ENCODE data around the gene RPTOR.

RPTOR gene

GRCh38 chr17:80935526-80935925, 390.9 kb downstream of the RPTOR start:
- no peak for DNase-seq (ENCODE audit: low spot score)

- no peak for DNase-seq (ENCODE audit: low spot score)
Measured at GRCh38 chr17:80936218-80936617, 391.6 kb downstream of the RPTOR start.

GRCh38 chr17:80936723-80937122, 392.1 kb downstream of the RPTOR start:
- DNase-seq (ENCODE audit: low spot score) = no peak

GRCh38 chr17:80937462-80938381, 393.1 kb downstream of the RPTOR start:
- DNase-seq (ENCODE audit: low spot score) = no peak

- DNase-seq (ENCODE audit: low spot score) = peak; percentile 51
Measured at GRCh38 chr17:80938556-80938955, 393.9 kb downstream of the RPTOR start.

GRCh38 chr17:80939151-80940145, 394.8 kb downstream of the RPTOR start:
- DNase-seq (ENCODE audit: low spot score) = no peak

- DNase-seq (ENCODE audit: low spot score) = no peak
Measured at GRCh38 chr17:80940171-80941123, 395.8 kb downstream of the RPTOR start.

- no peak for DNase-seq (ENCODE audit: low spot score)
Measured at GRCh38 chr17:80941171-80941570, 396.5 kb downstream of the RPTOR start.

- DNase-seq (ENCODE audit: low spot score) = no peak
Measured at GRCh38 chr17:80941743-80942422, 397.2 kb downstream of the RPTOR start.

GRCh38 chr17:80942423-80943345, 398.0 kb downstream of the RPTOR start:
- DNase-seq (ENCODE audit: low spot score) = no peak

- DNase-seq (ENCODE audit: low spot score) = no peak
Measured at GRCh38 chr17:80943346-80944145, 398.9 kb downstream of the RPTOR start.

- no peak for DNase-seq (ENCODE audit: low spot score)
Measured at GRCh38 chr17:80944326-80944725, 399.7 kb downstream of the RPTOR start.

- no peak for DNase-seq (ENCODE audit: low spot score)
Measured at GRCh38 chr17:80945736-80946135, 401.1 kb downstream of the RPTOR start.

- no peak for DNase-seq (ENCODE audit: low spot score)
Measured at GRCh38 chr17:80946449-80946848, 401.8 kb downstream of the RPTOR start.

- DNase-seq (ENCODE audit: low spot score) = no peak
Measured at GRCh38 chr17:80947200-80947940, 402.7 kb downstream of the RPTOR start.

- no peak for DNase-seq (ENCODE audit: low spot score)
Measured at GRCh38 chr17:80948019-80948975, 403.7 kb downstream of the RPTOR start.

- DNase-seq (ENCODE audit: low spot score) = no peak
Measured at GRCh38 chr17:80948976-80949450, 404.4 kb downstream of the RPTOR start.

All from CD4-positive, alpha-beta T cell treated with Interleukin-2 at 100 ng/mL for 4 hours (primary cell).